K562 (cell line): ENCODE measurements around the gene KDM4C. TPM values are rescaled to one million over a fixed set of nuclear protein-coding genes. Genes with fewer than 3 reads are reported as not detected.
A peak's percentile ranks its signal among the peaks of the same experiment; 100 is the strongest.

Experiments used
- ATAC-seq: fragments of 200-7000 bp; cut with Tn5 transposase; 3 replicates; pipeline ENCODE4 v1.9.1; 2020; ENCODE audit warnings: moderate library complexity
- BruUV-seq: library from RNA; stranded (reverse); fragments of 400-500 nt; replicated peaks from 2 replicates; lab custom pipeline; 2021; lab: Mats Ljungman, UMichigan
- CTCF ChIA-PET: fragments of 300-600 bp; formaldehyde crosslinking; extraction: SDS; loops from one replicate; lab custom pipeline; 2021; ENCODE audit warnings: low intra/inter-chr PET ratio; lab: Yijun Ruan, JAX
- POLR2A ChIA-PET: fragments of 300-600, 350-650 bp; sonication (Branson Sonifier 250); formaldehyde crosslinking; extraction: SDS; loops from one replicate; lab custom pipeline; 2021; ENCODE audit warnings: antibody characterized with exemption, inconsistent platforms; lab: Yijun Ruan, JAX
- DNase-seq, 4 experiments: peaks; one replicate each; pipeline versions ENCODE4 v3.0.0 to v3.0.0-alpha.2; 2011 to 2018; ENCODE audit warnings: low spot score in 3 of 4, mixed read lengths in 3 of 4; ENCODE audit errors: extremely low read depth in 1 of 4
- FAIRE-seq: peaks from 2 replicates; lab custom pipeline; 2011; peaks lifted over from hg19 to GRCh38; lab: Jason Lieb, UNC
- H2AFZ ChIP-seq: 2 replicates; pipeline ENCODE4 v1.6.0; 2011; ENCODE audit warnings: low read depth, low read length, control low read depth, inconsistent platforms
- H3K27ac ChIP-seq: fragments of 200-600 bp; 3 replicates; pipeline ENCODE4 v1.8.0; 2011; ENCODE audit warnings: low read depth, mild to moderate bottlenecking, control low read depth, inconsistent platforms, low read length, moderate library complexity, mixed read lengths; ENCODE audit errors: extremely low read depth
- H3K27me3 ChIP-seq, 2 experiments: fragments of 300-600 bp in 1 of 2; 2 replicates in 1 of 2; 3 replicates in 1 of 2; pipeline versions ENCODE4 v1.6.0 to v1.8.0; 2011; ENCODE audit warnings: inconsistent platforms in 2 of 2, low read length in 2 of 2, mild to moderate bottlenecking in 1 of 2, mixed read lengths in 1 of 2, moderate library complexity in 1 of 2; ENCODE audit not compliant: control insufficient read depth in 2 of 2, insufficient read depth in 2 of 2
- H3K36me3 ChIP-seq: fragments of 300-600 bp; 3 replicates; pipeline ENCODE4 v1.8.0; 2011; ENCODE audit warnings: mild to moderate bottlenecking, low read length, inconsistent platforms; ENCODE audit not compliant: control insufficient read depth, insufficient read depth
- H3K4me1 ChIP-seq, 2 experiments: fragments of 200-600 bp in 1 of 2; replicated peaks in 1 of 2; 2 replicates in 1 of 2; 3 replicates in 1 of 2; pipeline versions ENCODE4 v1.5.1 to v1.8.0; 2011; ENCODE audit warnings: inconsistent platforms in 2 of 2, low read length in 2 of 2, mild to moderate bottlenecking in 1 of 2, mixed read lengths in 1 of 2, moderate library complexity in 1 of 2; ENCODE audit not compliant: control insufficient read depth in 2 of 2, insufficient read depth in 2 of 2
- H3K4me2 ChIP-seq: 2 replicates; pipeline ENCODE4 v1.6.1; 2011; ENCODE audit warnings: low read length, control low read depth, inconsistent platforms, mixed read lengths; ENCODE audit not compliant: insufficient read depth
- H3K4me3 ChIP-seq: fragments of 200-600 bp; sonication (generic), shearing (Covaris generic); 2 replicates; pipeline ENCODE4 v1.5.1; 2016; ENCODE audit warnings: control low read depth, inconsistent platforms
- H3K79me2 ChIP-seq: fragments of 200-600 bp; 3 replicates; pipeline ENCODE4 v1.8.0; 2011; ENCODE audit warnings: low read length, inconsistent platforms; ENCODE audit not compliant: control insufficient read depth, insufficient read depth
- H3K9ac ChIP-seq, 2 experiments: 2 replicates each; pipeline versions ENCODE4 v1.6.0 to v1.6.1; 2011; ENCODE audit warnings: low read depth in 2 of 2, low read length in 2 of 2, control low read depth in 1 of 2, inconsistent platforms in 1 of 2, mild to moderate bottlenecking in 1 of 2, mixed read lengths in 1 of 2; ENCODE audit not compliant: insufficient read depth in 1 of 2
- H3K9me1 ChIP-seq: one replicate; pipeline ENCODE4 v1.6.0; 2011; ENCODE audit warnings: inconsistent platforms, mild to moderate bottlenecking, low read length, moderate library complexity; ENCODE audit not compliant: control insufficient read depth, insufficient read depth
- H3K9me3 ChIP-seq: replicated peaks from 2 replicates; pipeline ENCODE4 v1.5.1; 2011; ENCODE audit warnings: low read depth, low read length, inconsistent platforms; ENCODE audit not compliant: control insufficient read depth, insufficient read depth
- H4K20me1 ChIP-seq: replicated peaks from 2 replicates; pipeline ENCODE4 v1.6.1; 2011; ENCODE audit warnings: low read length, inconsistent platforms, mixed read lengths; ENCODE audit not compliant: control insufficient read depth, insufficient read depth
- ARID2 ChIP-seq: fragments of 450-650 bp; IDR thresholded peaks from 2 replicates; pipeline ENCODE4 v1.6.1; 2017; ENCODE audit warnings: antibody characterized with exemption, mild to moderate bottlenecking
- BRD9 ChIP-seq: fragments of 450-650 bp; IDR thresholded peaks from 2 replicates; pipeline ENCODE4 v1.6.1; 2018; ENCODE audit warnings: low read depth; ENCODE audit not compliant: partially characterized antibody
- DDX20 ChIP-seq: fragments of 450-650 bp; IDR thresholded peaks from 2 replicates; pipeline ENCODE4 v1.6.1; 2016; ENCODE audit warnings: missing genetic modification characterization, low read depth, mild to moderate bottlenecking, missing compliant biosample characterization, moderate library complexity
- ESRRB ChIP-seq: fragments of 250-450 bp; sonication (Bioruptor Pico); IDR thresholded peaks from 2 replicates; pipeline ENCODE4 v1.5.0; 2020; ENCODE audit warnings: mild to moderate bottlenecking, moderate library complexity, borderline replicate concordance
- ETV1 ChIP-seq: fragments of 450-650 bp; conservative IDR thresholded peaks from 2 replicates; pipeline ENCODE4 v1.6.1; 2016; ENCODE audit warnings: missing genetic modification characterization, control low read depth, low read depth, missing compliant biosample characterization
- GATA2 ChIP-seq: sonication (generic); formaldehyde crosslinking; IDR thresholded peaks from 2 replicates; pipeline ENCODE4 v1.4.0; 2020; ENCODE audit warnings: mild to moderate bottlenecking, missing genetic modification reagents
- KDM5B ChIP-seq: fragments of 200-600 bp; sonication (generic); IDR thresholded peaks from 2 replicates; pipeline ENCODE4 v1.6.1; 2012; ENCODE audit warnings: low read depth, mild to moderate bottlenecking, moderate library complexity, low read length, control low read depth, inconsistent platforms; ENCODE audit not compliant: insufficient replicate concordance
- OTX1 ChIP-seq: fragments of 450-650 bp; formaldehyde crosslinking; IDR thresholded peaks from 2 replicates; pipeline ENCODE4 v1.4.0; 2022; ENCODE audit warnings: mild to moderate bottlenecking
- PHB ChIP-seq: fragments of 250-450 bp; sonication (Bioruptor Pico); IDR thresholded peaks from 2 replicates; pipeline ENCODE4 v1.5.0; 2021
- PRPF4 ChIP-seq: fragments of 200-400 bp; formaldehyde crosslinking; IDR thresholded peaks from one replicate; pipeline ENCODE4 v1.6.1; 2017; ENCODE audit warnings: low read length, low read depth, mild to moderate bottlenecking; ENCODE audit not compliant: insufficient read depth, poor library complexity, severe bottlenecking
- RBM17 ChIP-seq: fragments of 200-400 bp; formaldehyde crosslinking; IDR thresholded peaks from 2 replicates; pipeline ENCODE4 v1.6.1; 2017; ENCODE audit warnings: low read depth, mild to moderate bottlenecking, low read length, borderline replicate concordance
- SRSF9 ChIP-seq: fragments of 200-400 bp; formaldehyde crosslinking; IDR thresholded peaks from 2 replicates; pipeline ENCODE4 v1.6.1; 2017; ENCODE audit warnings: low read depth, low read length, borderline replicate concordance
- STAG1 ChIP-seq: sonication (generic); formaldehyde crosslinking; IDR thresholded peaks from 2 replicates; pipeline ENCODE4 v1.5.0; 2020; ENCODE audit warnings: missing genetic modification reagents, borderline replicate concordance
- TEAD1 ChIP-seq, 2 experiments: fragments of 450-650 bp in 1 of 2; sonication (generic) in 1 of 2; formaldehyde crosslinking; IDR thresholded peaks; 2 replicates each; pipeline versions ENCODE4 v1.4.0 to v1.8.0; 2020 to 2022; ENCODE audit warnings: mild to moderate bottlenecking in 2 of 2, missing genetic modification reagents in 1 of 2
- TOE1 ChIP-seq, 2 experiments: fragments of 450-650 bp in 1 of 2; sonication (generic) in 1 of 2; formaldehyde crosslinking in 1 of 2; IDR thresholded peaks; 2 replicates each; pipeline versions ENCODE4 v1.7.1 to v1.8.0; 2016 to 2022; ENCODE audit warnings: borderline replicate concordance in 2 of 2, mild to moderate bottlenecking in 2 of 2, antibody characterized with exemption in 1 of 2, inconsistent platforms in 1 of 2, low read depth in 1 of 2, missing genetic modification reagents in 1 of 2, moderate library complexity in 1 of 2
- ZNF511 ChIP-seq: sonication (generic); formaldehyde crosslinking; IDR thresholded peaks from 2 replicates; pipeline ENCODE4 v1.8.0; 2022; ENCODE audit warnings: mild to moderate bottlenecking, missing genetic modification reagents
- ZNF551 ChIP-seq: fragments of 250-450 bp; sonication (Bioruptor Pico); IDR thresholded peaks from 2 replicates; pipeline ENCODE4 v1.5.0; 2021; ENCODE audit warnings: mild to moderate bottlenecking, moderate library complexity
- ZNF79 ChIP-seq: fragments of 250-450 bp; sonication (Bioruptor Pico); IDR thresholded peaks from 2 replicates; pipeline ENCODE4 v1.4.0; 2020; ENCODE audit warnings: low read depth, mild to moderate bottlenecking, moderate library complexity
- WGBS: fragments of 100-300 bp; shearing (Covaris generic); methylation state at CpG from one replicate; pipeline ENCODE4 v1.1.6; 2016; ENCODE audit warnings: low coverage, mixed read lengths; ENCODE audit not compliant: insufficient coverage; ENCODE audit errors: missing lambda C conversion rate; 5-methylcytosine and 5-hydroxymethylcytosine counted together
- in situ Hi-C: fragments of 300-500 bp; cut with MboI; formaldehyde crosslinking; loops from 4 replicates; pipeline ENCODE4 v1.15.0; 2018; ENCODE audit warnings: inconsistent platforms, mixed read lengths
- intact Hi-C: fragments of 100-400 bp; cut with micrococcal nuclease; formaldehyde crosslinking; loops from 2 replicates; pipeline ENCODE4 v1.14.2; 2022
- polyA plus RNA-seq, 8 experiments: library from polyadenylated mRNA; depleted of rRNA in 4 of 8; stranded (reverse) in 5 of 8; unstranded in 3 of 8; fragments of >200 nt; fragmentation: Nextera tagmentation in 2 of 8; fragmentation: Illumina TruSeq in 1 of 8; extraction: Ambion mirVana in 2 of 8; extraction: Trizol in 1 of 8; gene quantifications; 2 replicates each; pipeline versions ENCODE4 v1.2.1 to v1.2.3, GENCODE V29; 2011 to 2014; ENCODE audit warnings: inconsistent platforms in 1 of 8, missing spikeins in 1 of 8
- total RNA-seq, 7 experiments: library from RNA; depleted of rRNA in 6 of 7; stranded (reverse); fragments of >200 nt in 6 of 7; fragmentation: Illumina TruSeq in 2 of 7; extraction: Trizol in 2 of 7; gene quantifications; 2 replicates each; pipeline versions ENCODE4 v1.2.1 to v1.2.3, GENCODE V29; 2011 to 2021; ENCODE audit warnings: low replicate concordance in 1 of 7
- TF ChIP-seq, protein P1 (sequence below): fragments of 200-800 bp; sonication (Bioruptor generic); IDR thresholded peaks from 2 replicates; pipeline ENCODE4 v1.6.1; 2017; ENCODE audit warnings: missing genetic modification characterization, missing compliant biosample characterization
- TF ChIP-seq, protein P2 (sequence below): fragments of 200-800 bp; sonication (Bioruptor generic); IDR thresholded peaks from 2 replicates; pipeline ENCODE4 v1.6.1; 2017; ENCODE audit warnings: missing genetic modification characterization, missing compliant biosample characterization

KDM4C gene
- total and polyA plus RNA-seq, 9 of the 15 experiments (the other 6 are each of a cell fraction or from before 2014, with no cell fraction given): 5.4 to 17.0 (median 12.6) TPM

DNA sequence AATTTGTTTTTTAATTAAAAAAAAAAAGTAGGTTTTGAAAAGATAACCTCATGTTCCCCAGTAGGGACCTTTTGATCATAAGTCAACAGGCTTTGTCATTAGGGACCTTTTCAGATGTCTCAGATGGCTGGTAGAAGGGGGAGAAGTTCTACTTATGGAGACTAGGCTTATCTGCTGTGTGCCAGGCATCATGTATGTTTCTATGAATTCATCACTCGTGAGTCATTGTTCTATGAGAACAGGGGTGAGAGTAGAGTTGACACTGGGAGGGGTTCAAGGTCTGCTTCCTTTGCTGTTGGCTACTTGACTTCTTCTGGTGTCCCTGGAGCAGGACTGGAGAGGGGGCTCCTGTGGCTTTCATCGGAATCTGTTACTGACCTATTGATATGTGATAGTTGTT is 138.8 kb downstream of the KDM4C start:
- FAIRE-seq: peak; percentile 88
- peak; percentile 49 to 78 (median 60) for DNase-seq
- CTCF ChIA-PET: no interaction called here
- 29% methylated on average over 2 of the region's 2 CpGs for WGBS
- no peaks in the 10 kb centered on the region for H3K9me3 ChIP-seq
- no peaks in the 10 kb centered on the region for H3K9me1 ChIP-seq
- intact Hi-C loops: no loop called here
- H3K9ac ChIP-seq: no peak overlapping the region
- peak; percentile 77 for ATAC-seq
- no peak overlapping the region for H3K4me3 ChIP-seq
- H3K27me3 ChIP-seq: no peaks in the 10 kb centered on the region
- peaks cover 3% of the 10 kb centered on the region for H3K36me3 ChIP-seq
- in situ Hi-C loops: no loop called here
- POLR2A ChIA-PET: no interaction called here
- no peak overlapping the region for H3K4me2 ChIP-seq
- no peak overlapping the region for H3K27ac ChIP-seq
- no TSS peak for BruUV-seq
- H3K79me2 ChIP-seq: no peaks in the 10 kb centered on the region; the same call in 2 of the 3 replicates
- no peak overlapping the region for H2AFZ ChIP-seq
- peaks cover 0 to 32% of the 10 kb centered on the region in 2 experiments; a peak in 3 of 5 replicates for H3K4me1 ChIP-seq
- H4K20me1 ChIP-seq: no peaks in the 10 kb centered on the region
- TF ChIP-seq GATA2 (CRISPR knock-in tag): peak; percentile 32; the same call in 1 of the 2 replicates
- no peak for TF ChIP-seq KDM5B
- TF ChIP-seq STAG1 (CRISPR knock-in tag): no peak
- no peak for TF ChIP-seq PRPF4
- no peak for TF ChIP-seq TOE1 (IDR thresholded peaks at IDR 0.05; ENCODE audit: borderline replicate concordance)
- TF ChIP-seq TOE1 (CRISPR knock-in tag; IDR thresholded peaks at IDR 0.05; ENCODE audit: borderline replicate concordance, low read depth): no peak
- TF ChIP-seq, protein P1, sequence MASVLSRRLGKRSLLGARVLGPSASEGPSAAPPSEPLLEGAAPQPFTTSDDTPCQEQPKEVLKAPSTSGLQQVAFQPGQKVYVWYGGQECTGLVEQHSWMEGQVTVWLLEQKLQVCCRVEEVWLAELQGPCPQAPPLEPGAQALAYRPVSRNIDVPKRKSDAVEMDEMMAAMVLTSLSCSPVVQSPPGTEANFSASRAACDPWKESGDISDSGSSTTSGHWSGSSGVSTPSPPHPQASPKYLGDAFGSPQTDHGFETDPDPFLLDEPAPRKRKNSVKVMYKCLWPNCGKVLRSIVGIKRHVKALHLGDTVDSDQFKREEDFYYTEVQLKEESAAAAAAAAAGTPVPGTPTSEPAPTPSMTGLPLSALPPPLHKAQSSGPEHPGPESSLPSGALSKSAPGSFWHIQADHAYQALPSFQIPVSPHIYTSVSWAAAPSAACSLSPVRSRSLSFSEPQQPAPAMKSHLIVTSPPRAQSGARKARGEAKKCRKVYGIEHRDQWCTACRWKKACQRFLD (CRISPR knock-in tag): peak; percentile 43; the same call in 1 of the 2 replicates
- no peak for TF ChIP-seq ESRRB (CRISPR knock-in tag)
- TF ChIP-seq DDX20: no peak
- no peak for TF ChIP-seq PHB (CRISPR knock-in tag)
- TF ChIP-seq SRSF9: no peak
- TF ChIP-seq OTX1: no peak
- no peak for TF ChIP-seq ZNF79
- TF ChIP-seq ETV1 (tag): no peak
- TF ChIP-seq TEAD1 (CRISPR knock-in tag; IDR thresholded peaks at IDR 0.05): no peak
- TF ChIP-seq ZNF551 (CRISPR knock-in tag): no peak
- no peak for TF ChIP-seq ZNF511 (CRISPR knock-in tag)
- no peak for TF ChIP-seq RBM17
- no peak for TF ChIP-seq ARID2
- TF ChIP-seq BRD9: no peak
- TF ChIP-seq, protein P2, sequence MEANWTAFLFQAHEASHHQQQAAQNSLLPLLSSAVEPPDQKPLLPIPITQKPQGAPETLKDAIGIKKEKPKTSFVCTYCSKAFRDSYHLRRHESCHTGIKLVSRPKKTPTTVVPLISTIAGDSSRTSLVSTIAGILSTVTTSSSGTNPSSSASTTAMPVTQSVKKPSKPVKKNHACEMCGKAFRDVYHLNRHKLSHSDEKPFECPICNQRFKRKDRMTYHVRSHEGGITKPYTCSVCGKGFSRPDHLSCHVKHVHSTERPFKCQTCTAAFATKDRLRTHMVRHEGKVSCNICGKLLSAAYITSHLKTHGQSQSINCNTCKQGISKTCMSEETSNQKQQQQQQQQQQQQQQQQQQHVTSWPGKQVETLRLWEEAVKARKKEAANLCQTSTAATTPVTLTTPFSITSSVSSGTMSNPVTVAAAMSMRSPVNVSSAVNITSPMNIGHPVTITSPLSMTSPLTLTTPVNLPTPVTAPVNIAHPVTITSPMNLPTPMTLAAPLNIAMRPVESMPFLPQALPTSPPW: peak; percentile 40; the same call in 1 of the 2 replicates
